Measurements from ENCODE around the gene HHEX. TPM values are rescaled to one million over a fixed set of nuclear protein-coding genes. Genes with fewer than 3 reads are reported as not detected.

The HHEX gene
- total and polyA plus RNA-seq, 2 of the 8 experiments (the other 6 are each of a cell fraction or from before 2014, with no cell fraction given) = 0.56 to 1.5 TPM

DNA sequence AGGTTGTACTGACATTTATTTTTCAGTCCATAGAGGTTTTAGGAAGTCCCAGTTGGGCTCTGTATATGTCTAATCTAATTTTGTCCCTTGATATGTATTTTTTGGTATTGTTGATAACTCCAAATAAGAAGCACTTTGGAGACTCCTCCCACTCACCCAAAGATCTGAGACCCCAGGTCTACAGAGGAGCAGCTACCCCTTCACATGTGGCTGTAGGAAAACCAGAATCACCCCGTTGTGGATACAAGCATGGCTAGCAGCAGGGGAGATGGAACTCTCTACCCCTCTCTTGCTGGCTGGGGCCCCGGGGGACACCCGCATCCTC lies 9.4 kb downstream of the HHEX start:
- Histone ChIP-seq H3K9ac (replicated peaks in 1 of 4; ENCODE audit: extremely low read depth in 1 of 4, low read depth in 3 of 4, low read length in 3 of 4) (no peak overlapping the region), H2AFZ (ENCODE audit: low read length) (peak overlapping the region; percentile 94), H2BK120ac (replicated peaks; ENCODE audit: low read depth, low read length) (no peak overlapping the region), H3K23ac (ENCODE audit: insufficient read length) (no peak overlapping the region), H3K79me1 (ENCODE audit: low read depth, low read length) (no peaks in the 10 kb centered on the region), H2AK5ac (ENCODE audit: low read depth, low read length) (no peak overlapping the region), H3K23me2 (ENCODE audit: low read depth, low read length) (peaks cover 9% of the 10 kb centered on the region; the same call in 1 of the 2 replicates), H3K79me2 (ENCODE audit: control insufficient read depth in 1 of 2, insufficient read depth in 2 of 2, low read length in 2 of 2) (no peaks in the 10 kb centered on the region), H3K27ac (ENCODE audit: low read depth, low read length) (no peak overlapping the region), H2BK12ac (ENCODE audit: low read depth, low read length) (no peak overlapping the region), H3K56ac (replicated peaks; ENCODE audit: insufficient read length, low read depth, low read length) (no peak overlapping the region), H3K27me3 (replicated peaks in 1 of 4; ENCODE audit: control insufficient read depth in 3 of 4, extremely low read depth in 1 of 4, insufficient read depth in 3 of 4, low read length in 3 of 4) (peaks cover 28 to 64% (median 52%) of the 10 kb centered on the region in 4 experiments), H3K4ac (replicated peaks; ENCODE audit: insufficient read length, low read depth, low read length) (no peak overlapping the region), H3K4me3 (ENCODE audit: extremely low read depth in 1 of 4, insufficient read depth in 2 of 4, low read depth in 3 of 4, low read length in 4 of 4) (peak overlapping the region; percentile 26 to 72 (median 56)), H4K5ac (ENCODE audit: insufficient read length, low read depth, low read length) (no peak overlapping the region), H3K4me2 (ENCODE audit: insufficient read depth in 1 of 2, low read depth in 2 of 2, low read length in 2 of 2) (peak overlapping the region; percentile 61 to 68), H3K18ac (ENCODE audit: extremely low read depth, low read length) (no peak overlapping the region; the same call in 1 of the 2 replicates), H3K14ac (ENCODE audit: insufficient read length) (no peak overlapping the region), H3K9me3 (ENCODE audit: insufficient read depth in 2 of 2, low read depth in 1 of 2, low read length in 1 of 2) (no peaks in the 10 kb centered on the region), H2BK20ac (ENCODE audit: low read length) (no peak overlapping the region), H3K4me1 (replicated peaks in 1 of 4; ENCODE audit: control insufficient read depth in 3 of 4, insufficient read depth in 4 of 4, low read length in 3 of 4) (peaks cover 0 to 5% (median 0%) of the 10 kb centered on the region in 4 experiments; a peak in 4 of 7 replicates), H4K20me1 (replicated peaks in 1 of 2; ENCODE audit: control insufficient read depth in 1 of 2, insufficient read depth in 2 of 2, low read length in 2 of 2) (no peaks in the 10 kb centered on the region), H4K91ac (replicated peaks; ENCODE audit: insufficient read length, low read length) (no peak overlapping the region), H2BK15ac (ENCODE audit: low read length) (no peak overlapping the region), H4K8ac (ENCODE audit: extremely low read depth, insufficient read depth, low read length) (no peak overlapping the region), H3K36me3 (ENCODE audit: control insufficient read depth in 2 of 4, insufficient read depth in 4 of 4, low read length in 3 of 4) (peaks cover 0 to 6% (median 0%) of the 10 kb centered on the region in 4 experiments; a peak in 1 of 8 replicates), H2BK5ac (ENCODE audit: low read depth, low read length) (no peak overlapping the region)
- WGBS, 2 experiments (ENCODE audit: extremely low coverage in 1 of 2, insufficient coverage in 1 of 2, insufficient read length in 1 of 2, insufficient replicate concordance in 2 of 2, low coverage in 1 of 2, low lambda C conversion rate in 2 of 2, missing lambda C conversion rate in 1 of 2) = 2% methylated on average over 3 of the region's 3 CpGs; no CpG with 5 or more reads in 1 of the 2 experiments
- POLR2A ChIA-PET (ENCODE audit: partially characterized antibody) = interaction anchor here (1.2 to 1.3 kb wide), 2 partner anchors 8 to 10 kb away, joined by 3 to 4 read pairs; no protein-coding TSS in a partner anchor
- DNase-seq (ENCODE audit: low read depth in 1 of 2, low spot score in 2 of 2) (no peak), FAIRE-seq (no peak)
- no peak for TF ChIP-seq HDAC6 (IDR thresholded peaks at IDR 0.05; ENCODE audit: low read depth, low read length)
- no peak for TF ChIP-seq GTF2F1 (IDR thresholded peaks at IDR 0.05; ENCODE audit: borderline replicate concordance, low read depth, low read length)
- TF ChIP-seq CBX5 (IDR thresholded peaks at IDR 0.05; ENCODE audit: low read depth, low read length) = no peak
- TF ChIP-seq RBBP5 (IDR thresholded peaks at IDR 0.05; ENCODE audit: borderline replicate concordance, low read depth, low read length) = no peak
- CTCF ChIA-PET (ENCODE audit: partially characterized antibody) = interaction anchor here (0.6 to 1.1 kb wide), 3 partner anchors 16 to 1296 kb away, joined by 3 to 4 read pairs (median 3); no protein-coding TSS in a partner anchor

Measured in H1 (cell line).